Ovary (tissue), 9 donors: ENCODE data around the gene PTPN12. TPM values are rescaled to one million over a fixed set of nuclear protein-coding genes. Genes with fewer than 3 reads are reported as not detected.
"Not testable (repeated sequence)": the region's sequence is repeated elsewhere in the genome, so short reads cannot be mapped to it uniquely, and the experiment has no call there.

Experiments
- DNase-seq, 5 donors: peaks; one replicate each; pipeline ENCODE4 v3.0.0-alpha.2; 2019 to 2020
- H3K27ac ChIP-seq, 2 donors: fragments of 200-600 bp; one replicate each; pipeline versions ENCODE4 v1.5.1 to v1.8.0; 2019 to 2022
- H3K27me3 ChIP-seq: fragments of 200-600 bp; one replicate; pipeline ENCODE4 v1.8.0; 2022
- H3K36me3 ChIP-seq: fragments of 200-600 bp; sonication (generic); one replicate; pipeline ENCODE4 v1.5.1; 2019
- H3K4me1 ChIP-seq: one replicate; pipeline ENCODE4 v1.8.1; 2013; ENCODE audit warnings: mild to moderate bottlenecking, moderate library complexity; ENCODE audit not compliant: insufficient read depth
- H3K4me3 ChIP-seq: fragments of 200-600 bp; sonication (generic); one replicate; pipeline ENCODE4 v1.5.1; 2017
- H3K9me3 ChIP-seq, 2 donors: fragments of 200-600 bp in 1 of 2; sonication (generic) in 1 of 2; one replicate each; pipeline versions ENCODE4 v1.5.1 to v1.8.1; 2013 to 2019; ENCODE audit warnings: mild to moderate bottlenecking in 1 of 2, moderate library complexity in 1 of 2
- CTCF ChIP-seq, 3 donors: fragments of 450-650 bp in 2 of 3; fragments of 200-600 bp in 1 of 3; IDR thresholded peaks; one replicate each; pipeline versions ENCODE4 v1.5.1 to v1.8.0; 2016 to 2022; ENCODE audit warnings: antibody characterized with exemption in 3 of 3, mild to moderate bottlenecking in 1 of 3
- EP300 ChIP-seq: sonication (generic); formaldehyde crosslinking; IDR thresholded peaks from one replicate; pipeline ENCODE4 v1.6.1; 2017; ENCODE audit warnings: antibody characterized with exemption
- POLR2A ChIP-seq: fragments of 450-650 bp; IDR thresholded peaks from one replicate; pipeline ENCODE4 v1.6.1; 2017; ENCODE audit warnings: antibody characterized with exemption, mild to moderate bottlenecking, moderate library complexity
- WGBS, 3 donors: extraction: QIAGEN DNeasy Blood & Tissue Kit in 1 of 3; methylation state at CpG; one replicate each; pipeline versions ENCODE4 v1.1.5 to v1.1.7; 2013 to 2017; 5-methylcytosine and 5-hydroxymethylcytosine counted together
- intact Hi-C, 4 donors: fragments of 100-400 bp; cut with DNase I; formaldehyde crosslinking; loops; one replicate each; pipeline versions ENCODE4 v1.11.0 to v1.15.1; 2022 to 2023
- polyA plus RNA-seq, 2 donors: library from polyadenylated mRNA; stranded (reverse); fragments of 200-250 nt in 1 of 2; fragments of 350-450 nt in 1 of 2; fragmentation: Illumina TruSeq in 1 of 2; extraction: RNeasy Lipid Tissue Mini Kit (QIAGEN cat#74804) in 1 of 2; gene quantifications; one replicate each; pipeline ENCODE4 v1.2.3, GENCODE V29; 2013 to 2014
- total RNA-seq, 7 donors: library from RNA; depleted of rRNA in 2 of 7; stranded (reverse); fragments of >200 nt in 2 of 7; fragmentation: NEBNext Ultra II Directional in 3 of 7; extraction: Animal tissue kit (Norgen Biotek cat#: 25700) in 3 of 7; gene quantifications; one replicate each; pipeline versions ENCODE4 v1.1.0 to v1.2.4, GENCODE V29; 2016 to 2023
- donor health status: DM: no; HTN: no; CAD: no; lungs with moderate emphysema.
- donor health status: DM: no; HTN: no; CAD: no.
- donor health status: Bipolar disorder and iron deficiency.
- donor health status: DM: yes; HTN: yes; CAD: no.
- donor health status: DM: no; HTN: no; CAD: no.
- donor health status: DM: yes; HTN: yes; CAD: no.

PTPN12 gene
- total and polyA plus RNA-seq, 9 donors = 45.8 to 90.0 (median 62.7) TPM

GRCh38 chr7:77501192-77501515 is 35.9 kb upstream of the PTPN12 start:
- no peaks in the 10 kb centered on the region for H3K36me3 ChIP-seq
- no peak for DNase-seq
- intact Hi-C loops = no loop called here
- H3K9me3 ChIP-seq = no peaks in the 10 kb centered on the region
- no peaks in the 10 kb centered on the region for H3K4me1 ChIP-seq
- TF ChIP-seq CTCF (IDR thresholded peaks at IDR 0.05) = no peak
- TF ChIP-seq POLR2A = no peak
- TF ChIP-seq EP300 = no peak
- WGBS, 3 donors = 38 to 58% (median 49%) methylated on average over 1 of the region's 1 CpG
- no peak overlapping the region for H3K4me3 ChIP-seq
- H3K27ac ChIP-seq = no peak overlapping the region
- no peaks in the 10 kb centered on the region for H3K27me3 ChIP-seq

- intact Hi-C loops = no loop called here
- Histone ChIP-seq H3K27me3 (no peaks in the 10 kb centered on the region), H3K27ac (no peak overlapping the region), H3K9me3 (no peaks in the 10 kb centered on the region), H3K4me3 (no peak overlapping the region), H3K4me1 (no peaks in the 10 kb centered on the region), H3K36me3 (no peaks in the 10 kb centered on the region)
- no peak for TF ChIP-seq POLR2A
- TF ChIP-seq EP300 = no peak
- TF ChIP-seq CTCF (IDR thresholded peaks at IDR 0.05) = no peak
- DNase-seq = no peak
Observed at GRCh38 chr7:77504951-77505350, 32.1 kb upstream of the PTPN12 start.

- DNase-seq = no peak
- H3K4me3 ChIP-seq = no peak overlapping the region
- 93 to 100% (median 95%) methylated on average over 1 of the region's 1 CpG for WGBS, 3 donors
- no peaks in the 10 kb centered on the region for H3K36me3 ChIP-seq
- intact Hi-C loops = no loop called here
- H3K4me1 ChIP-seq = no peaks in the 10 kb centered on the region
- H3K9me3 ChIP-seq = no peaks in the 10 kb centered on the region
- H3K27ac ChIP-seq = no peak overlapping the region
- TF ChIP-seq CTCF (IDR thresholded peaks at IDR 0.05) = no peak
- TF ChIP-seq POLR2A = no peak
- no peak for TF ChIP-seq EP300
- no peaks in the 10 kb centered on the region for H3K27me3 ChIP-seq
Observed at GRCh38 chr7:77506899-77507298, 30.2 kb upstream of the PTPN12 start.

- H3K4me3 ChIP-seq, H3K9me3 ChIP-seq, H3K4me1 ChIP-seq, H3K27me3 ChIP-seq, intact Hi-C loops, H3K36me3 ChIP-seq, DNase-seq, H3K27ac ChIP-seq: not testable (repeated sequence)
- 45 to 69% (median 46%) methylated on average over 3 to 5 of the region's 5 CpGs for WGBS, 3 donors
Observed at GRCh38 chr7:77513002-77513670, 24.0 kb upstream of the PTPN12 start.

GRCh38 chr7:77516085-77516484 is 21.0 kb upstream of the PTPN12 start:
- Histone ChIP-seq H3K27me3 (no peaks in the 10 kb centered on the region), H3K9me3 (no peaks in the 10 kb centered on the region), H3K36me3 (no peaks in the 10 kb centered on the region), H3K4me3 (no peak overlapping the region), H3K27ac (no peak overlapping the region), H3K4me1 (no peaks in the 10 kb centered on the region)
- no peak for DNase-seq
- intact Hi-C loops = no loop called here
- 94 to 97% (median 95%) methylated on average over 3 of the region's 3 CpGs for WGBS, 3 donors
- TF ChIP-seq CTCF (IDR thresholded peaks at IDR 0.05) = no peak
- TF ChIP-seq POLR2A = no peak
- no peak for TF ChIP-seq EP300
